IPS-20b (cell line): Measurements from ENCODE around the gene PRDM10.

ENCODE experiments used
- H3K27ac ChIP-seq: one replicate; pipeline ENCODE4 v1.5.1; 2013; ENCODE audit warnings: low read length
- H3K27me3 ChIP-seq: 2 replicates; pipeline ENCODE4 v1.6.1; 2013; ENCODE audit warnings: mild to moderate bottlenecking, low read length, inconsistent platforms; ENCODE audit not compliant: insufficient read depth
- H3K36me3 ChIP-seq: 2 replicates; pipeline ENCODE4 v1.6.1; 2013; ENCODE audit warnings: low read depth, mild to moderate bottlenecking, inconsistent platforms, low read length, moderate library complexity; ENCODE audit not compliant: insufficient read depth
- H3K4me1 ChIP-seq: 2 replicates; pipeline ENCODE4 v1.6.1; 2013; ENCODE audit warnings: mild to moderate bottlenecking, control low read depth, inconsistent platforms, low read length, moderate library complexity; ENCODE audit not compliant: insufficient read depth
- H3K4me3 ChIP-seq: 2 replicates; pipeline ENCODE4 v1.5.1; 2013; ENCODE audit warnings: mild to moderate bottlenecking, low read length, inconsistent platforms
- H3K9ac ChIP-seq: 2 replicates; pipeline ENCODE4 v1.6.1; 2013; ENCODE audit warnings: low read depth, mild to moderate bottlenecking, inconsistent platforms, low read length, moderate library complexity
- H3K9me3 ChIP-seq: 2 replicates; pipeline ENCODE4 v1.6.1; 2013; ENCODE audit warnings: mild to moderate bottlenecking, low read depth, low read length, inconsistent platforms; ENCODE audit not compliant: insufficient read depth

The PRDM10 gene

DNA sequence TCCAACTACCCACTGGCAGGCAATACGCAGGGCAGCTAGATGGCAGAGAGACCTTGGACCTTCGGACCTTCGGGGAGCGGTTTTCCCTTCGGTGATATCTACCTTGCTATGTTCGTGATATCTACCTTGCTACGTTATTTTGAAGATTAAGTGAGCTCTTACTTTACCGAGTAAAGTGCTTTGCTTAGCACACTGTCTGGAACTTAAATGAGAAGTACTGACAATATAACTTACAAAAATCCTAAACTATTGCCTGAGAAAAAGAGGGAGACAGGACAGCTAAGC lies 1.0 kb upstream of the PRDM10 start:
- no peaks in the 10 kb centered on the region for H3K9me3 ChIP-seq
- peaks cover 3% of the 10 kb centered on the region; the same call in 1 of the 2 replicates for H3K4me1 ChIP-seq
- peak overlapping the region; percentile 93; the same call in 1 of the 2 replicates for H3K9ac ChIP-seq
- no peaks in the 10 kb centered on the region for H3K27me3 ChIP-seq
- no peaks in the 10 kb centered on the region for H3K36me3 ChIP-seq
- H3K27ac ChIP-seq = peak overlapping the region; percentile 68
- H3K4me3 ChIP-seq = peak overlapping the region; percentile 92

GRCh38 chr11:130002846-130003716 lies 446 bp upstream of the PRDM10 start:
- Histone ChIP-seq H3K27ac (peak overlapping the region; percentile 68), H3K36me3 (no peaks in the 10 kb centered on the region), H3K27me3 (no peaks in the 10 kb centered on the region), H3K9ac (peak overlapping the region; percentile 93), H3K9me3 (no peaks in the 10 kb centered on the region), H3K4me3 (peak overlapping the region; percentile 92), H3K4me1 (peaks cover 3% of the 10 kb centered on the region; the same call in 1 of the 2 replicates)

DNA sequence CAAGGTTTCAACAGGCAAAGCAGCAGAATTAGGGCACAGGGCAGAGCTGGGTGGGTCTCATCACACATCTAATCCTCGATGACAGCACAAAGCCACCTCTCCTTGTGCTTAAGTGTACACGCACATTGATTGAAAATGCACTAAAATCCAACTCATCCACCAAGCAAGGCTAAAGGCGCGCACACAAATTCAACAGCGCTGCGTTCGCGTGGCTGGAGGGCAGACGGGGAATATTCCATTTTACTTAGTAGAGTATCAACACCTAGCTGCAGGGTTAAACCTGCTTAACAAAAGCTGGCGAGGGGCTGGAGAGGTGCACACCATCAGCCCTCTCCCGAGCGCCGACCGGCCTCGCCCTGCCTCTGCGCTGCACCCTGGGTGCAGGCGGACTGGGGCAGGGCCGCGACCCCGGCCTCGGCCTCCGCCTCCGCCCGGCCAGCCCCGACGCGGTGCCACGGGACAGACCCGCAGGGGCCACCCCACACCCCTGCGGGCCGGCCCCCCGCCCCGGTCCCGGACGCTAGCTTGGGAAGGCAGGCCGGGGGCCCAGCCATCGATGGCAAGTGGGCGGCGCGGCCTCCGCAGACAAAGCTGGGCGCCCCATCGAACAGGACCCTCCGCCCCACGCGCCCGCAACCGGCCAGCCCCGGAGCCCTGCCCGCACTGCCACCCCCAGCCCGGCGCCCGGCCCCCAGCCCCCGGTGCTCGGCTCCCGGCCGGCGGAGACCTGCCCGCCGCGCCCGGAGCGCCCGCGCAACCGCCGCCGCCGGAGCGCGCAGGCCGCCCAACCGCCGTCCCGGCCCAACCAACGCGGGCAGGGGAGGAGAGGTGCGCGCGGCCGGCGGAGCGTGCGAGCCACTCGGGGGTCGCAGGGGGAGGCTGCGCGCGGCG lies 929 bp downstream of the PRDM10 start:
- no peaks in the 10 kb centered on the region for H3K9me3 ChIP-seq
- peak overlapping the region; percentile 68 for H3K27ac ChIP-seq
- H3K4me3 ChIP-seq = peak overlapping the region; percentile 92
- no peaks in the 10 kb centered on the region; the same call in 1 of the 2 replicates for H3K36me3 ChIP-seq
- H3K4me1 ChIP-seq = peaks cover 3% of the 10 kb centered on the region; the same call in 1 of the 2 replicates
- H3K27me3 ChIP-seq = no peaks in the 10 kb centered on the region
- H3K9ac ChIP-seq = peak overlapping the region; percentile 95

- H3K4me3 ChIP-seq = peak overlapping the region; percentile 92
- no peaks in the 10 kb centered on the region for H3K9me3 ChIP-seq
- peaks cover 3% of the 10 kb centered on the region; the same call in 1 of the 2 replicates for H3K4me1 ChIP-seq
- H3K27ac ChIP-seq = no peak overlapping the region
- H3K27me3 ChIP-seq = no peaks in the 10 kb centered on the region
- peak overlapping the region; percentile 95; the same call in 1 of the 2 replicates for H3K9ac ChIP-seq
- H3K36me3 ChIP-seq = no peaks in the 10 kb centered on the region; the same call in 1 of the 2 replicates
Measured at GRCh38 chr11:130000552-130001176, 2.0 kb downstream of the PRDM10 start.

GRCh38 chr11:129999407-129999806 lies 3.2 kb downstream of the PRDM10 start:
- no peaks in the 10 kb centered on the region for H3K27me3 ChIP-seq
- H3K27ac ChIP-seq = no peak overlapping the region
- peaks cover 3% of the 10 kb centered on the region; the same call in 1 of the 2 replicates for H3K4me1 ChIP-seq
- H3K36me3 ChIP-seq = peaks cover 5% of the 10 kb centered on the region; the same call in 1 of the 2 replicates
- no peaks in the 10 kb centered on the region for H3K9me3 ChIP-seq
- H3K9ac ChIP-seq = no peak overlapping the region
- H3K4me3 ChIP-seq = no peak overlapping the region

DNA sequence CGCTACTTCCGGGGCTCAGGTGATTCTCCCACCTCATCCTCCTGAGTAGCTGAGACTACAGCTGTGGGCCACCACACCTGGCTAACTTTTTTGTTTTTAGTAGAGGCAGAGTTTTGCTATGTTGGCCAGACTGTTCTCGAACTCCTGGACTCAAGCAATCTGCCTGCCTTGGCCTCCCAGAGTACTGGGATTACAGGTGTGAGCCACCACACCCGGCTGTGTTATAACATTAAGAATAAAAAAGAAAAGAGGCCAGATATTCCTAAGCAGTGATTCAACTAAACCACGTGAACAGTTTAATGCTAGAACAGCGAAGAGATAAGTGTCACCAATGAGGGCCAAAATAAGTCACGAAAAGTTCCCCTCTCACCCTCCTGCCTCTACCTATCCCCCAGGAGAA lies 3.7 kb downstream of the PRDM10 start:
- H3K36me3 ChIP-seq = peaks cover 5% of the 10 kb centered on the region; the same call in 1 of the 2 replicates
- no peak overlapping the region for H3K9ac ChIP-seq
- H3K4me1 ChIP-seq = peaks cover 3% of the 10 kb centered on the region; the same call in 1 of the 2 replicates
- no peaks in the 10 kb centered on the region for H3K27me3 ChIP-seq
- no peaks in the 10 kb centered on the region for H3K9me3 ChIP-seq
- no peak overlapping the region for H3K27ac ChIP-seq
- H3K4me3 ChIP-seq = no peak overlapping the region

DNA sequence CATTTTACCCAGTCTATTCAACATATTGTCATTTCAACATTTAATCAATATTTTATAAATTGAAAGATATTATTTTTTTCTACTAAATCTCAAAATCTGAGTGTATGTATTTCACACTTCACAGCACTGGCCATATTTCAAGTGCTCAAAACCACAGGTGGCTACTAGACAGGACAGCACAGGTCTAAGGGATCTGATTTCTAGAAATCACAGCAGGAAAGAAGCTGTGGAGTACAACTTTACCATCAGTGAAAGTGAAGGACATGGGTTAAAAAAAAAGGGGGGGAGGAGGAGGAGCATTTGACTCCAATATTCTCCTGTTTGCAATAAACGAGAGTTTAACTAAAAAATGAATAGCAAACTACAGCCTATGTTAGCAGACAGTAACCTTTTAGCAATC lies 4.5 kb downstream of the PRDM10 start:
- no peaks in the 10 kb centered on the region for H3K9me3 ChIP-seq
- H3K4me3 ChIP-seq = no peak overlapping the region
- H3K27ac ChIP-seq = no peak overlapping the region
- H3K9ac ChIP-seq = no peak overlapping the region
- H3K27me3 ChIP-seq = no peaks in the 10 kb centered on the region
- peaks cover under 1% of the 10 kb centered on the region; the same call in 1 of the 2 replicates for H3K4me1 ChIP-seq
- peaks cover 5% of the 10 kb centered on the region; the same call in 1 of the 2 replicates for H3K36me3 ChIP-seq

DNA sequence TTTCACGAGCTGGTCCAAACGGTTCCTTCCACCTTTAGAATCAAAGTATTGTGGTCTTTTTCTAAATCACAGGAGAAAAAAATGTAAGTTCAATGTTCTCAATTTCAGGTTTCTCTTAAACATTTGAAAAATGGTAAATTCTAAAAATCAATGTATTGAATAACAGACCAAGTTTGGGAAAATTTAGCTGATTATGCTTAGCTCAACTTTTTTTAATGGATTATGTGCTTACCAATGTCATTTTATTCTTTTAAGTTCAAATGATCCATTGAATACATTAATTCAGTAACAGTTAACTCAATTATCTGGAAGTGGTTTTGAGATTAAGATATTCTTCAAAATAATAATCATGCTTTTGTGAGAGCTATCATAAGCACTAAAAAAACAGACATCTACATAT lies 5.1 kb downstream of the PRDM10 start:
- Histone ChIP-seq H3K9me3 (no peaks in the 10 kb centered on the region), H3K27me3 (no peaks in the 10 kb centered on the region), H3K4me3 (no peak overlapping the region), H3K9ac (no peak overlapping the region), H3K4me1 (peaks cover 7% of the 10 kb centered on the region; the same call in 1 of the 2 replicates), H3K27ac (no peak overlapping the region), H3K36me3 (peaks cover 5% of the 10 kb centered on the region; the same call in 1 of the 2 replicates)

- Histone ChIP-seq H3K4me3 (no peak overlapping the region), H3K36me3 (peaks cover 5% of the 10 kb centered on the region; the same call in 1 of the 2 replicates), H3K27ac (no peak overlapping the region)
Measured at GRCh38 chr11:129996113-129996870, 6.3 kb downstream of the PRDM10 start.

GRCh38 chr11:129995163-129995562 lies 7.5 kb downstream of the PRDM10 start:
- Histone ChIP-seq H3K9ac (no peak overlapping the region), H3K4me1 (peaks cover 7% of the 10 kb centered on the region; the same call in 1 of the 2 replicates), H3K9me3 (no peaks in the 10 kb centered on the region), H3K27ac (no peak overlapping the region), H3K4me3 (no peak overlapping the region), H3K36me3 (peaks cover 5% of the 10 kb centered on the region; the same call in 1 of the 2 replicates), H3K27me3 (no peaks in the 10 kb centered on the region)

More at GRCh38 chr11:129996113-129996870, 6.3 kb downstream of the PRDM10 start:
- Histone ChIP-seq H3K9me3 (no peaks in the 10 kb centered on the region), H3K4me1 (peaks cover 7% of the 10 kb centered on the region; the same call in 1 of the 2 replicates), H3K27me3 (no peaks in the 10 kb centered on the region), H3K9ac (peak overlapping the region; percentile 10; the same call in 1 of the 2 replicates)
